SK-N-SH treated with all-trans-retinoic acid at 6 μM for 48 hours (cell line): ENCODE results near the gene GPRASP1.

Experiments used
- ATAC-seq: fragments of 200-7000 bp; cut with Tn5 transposase; 3 replicates; pipeline ENCODE4 v1.9.1; 2020; ENCODE audit warnings: mild to moderate bottlenecking, moderate library complexity
- ARNTL ChIP-seq: fragments of 450-650 bp; formaldehyde crosslinking; IDR thresholded peaks from 2 replicates; pipeline ENCODE4 v1.5.0; 2020; ENCODE audit warnings: low read depth, mild to moderate bottlenecking, moderate library complexity, borderline replicate concordance
- BACH2 ChIP-seq: fragments of 250-450 bp; sonication (Bioruptor Pico); IDR thresholded peaks from 2 replicates; pipeline ENCODE4 v1.9.0; 2021; ENCODE audit warnings: mild to moderate bottlenecking, borderline replicate concordance
- CREB5 ChIP-seq: fragments of 250-450 bp; sonication (Bioruptor Pico); IDR thresholded peaks from 2 replicates; pipeline ENCODE4 v1.5.1; 2020; ENCODE audit warnings: low read depth, mild to moderate bottlenecking, moderate library complexity
- CSDC2 ChIP-seq: fragments of 250-450 bp; sonication (Bioruptor Pico); IDR thresholded peaks from 2 replicates; pipeline ENCODE4 v1.5.0; 2020; ENCODE audit warnings: mild to moderate bottlenecking, moderate library complexity
- ESRRG ChIP-seq: fragments of 250-450 bp; sonication (Bioruptor Pico); IDR thresholded peaks from 2 replicates; pipeline ENCODE4 v1.6.1; 2021; ENCODE audit warnings: mild to moderate bottlenecking
- GLIS3 ChIP-seq: fragments of 250-450 bp; sonication (Bioruptor Pico); IDR thresholded peaks from 2 replicates; pipeline ENCODE4 v1.5.0; 2020; ENCODE audit warnings: mild to moderate bottlenecking, moderate library complexity
- ISL1 ChIP-seq: fragments of 250-450 bp; sonication (Bioruptor Pico); IDR thresholded peaks from 2 replicates; pipeline ENCODE4 v2.1.2; 2022; ENCODE audit warnings: mild to moderate bottlenecking, moderate library complexity
- OSR1 ChIP-seq: fragments of 250-450 bp; sonication (Bioruptor Pico); IDR thresholded peaks from 2 replicates; pipeline ENCODE4 v1.8.0; 2022; ENCODE audit warnings: moderate library complexity, mild to moderate bottlenecking, inconsistent platforms
- PATZ1 ChIP-seq: fragments of 250-450 bp; sonication (Bioruptor Pico); IDR thresholded peaks from 2 replicates; pipeline ENCODE4 v1.8.0; 2020; ENCODE audit warnings: mild to moderate bottlenecking, moderate library complexity, borderline replicate concordance
- POU6F1 ChIP-seq: fragments of 250-450 bp; sonication (Bioruptor Pico); IDR thresholded peaks from 2 replicates; pipeline ENCODE4 v1.8.0; 2021; ENCODE audit warnings: low read depth, mild to moderate bottlenecking, moderate library complexity, borderline replicate concordance
- RARB ChIP-seq: fragments of 250-450 bp; sonication (Bioruptor Pico); IDR thresholded peaks from 2 replicates; pipeline ENCODE4 v1.8.0; 2021; ENCODE audit warnings: mild to moderate bottlenecking, moderate library complexity
- TOX ChIP-seq: fragments of 250-450 bp; sonication (Bioruptor Pico); IDR thresholded peaks from 2 replicates; pipeline ENCODE4 v1.8.0; 2021; ENCODE audit warnings: mild to moderate bottlenecking, moderate library complexity, borderline replicate concordance
- TSHZ2 ChIP-seq: fragments of 250-450 bp; sonication (Bioruptor Pico); IDR thresholded peaks from 2 replicates; pipeline ENCODE4 v1.5.0; 2020; ENCODE audit warnings: mild to moderate bottlenecking, moderate library complexity
- ZC3H10 ChIP-seq: fragments of 250-450 bp; sonication (Bioruptor Pico); IDR thresholded peaks from 2 replicates; pipeline ENCODE4 v1.5.1; 2021; ENCODE audit warnings: mild to moderate bottlenecking, moderate library complexity
- ZFP3 ChIP-seq: fragments of 250-450 bp; sonication (Bioruptor Pico); IDR thresholded peaks from 2 replicates; pipeline ENCODE4 v1.5.0; 2020; ENCODE audit warnings: mild to moderate bottlenecking, moderate library complexity
- ZFP30 ChIP-seq: fragments of 450-650 bp; formaldehyde crosslinking; IDR thresholded peaks from 2 replicates; pipeline ENCODE4 v1.5.0; 2022; ENCODE audit warnings: mild to moderate bottlenecking, moderate library complexity
- ZNF565 ChIP-seq: fragments of 450-650 bp; formaldehyde crosslinking; conservative IDR thresholded peaks from 2 replicates; pipeline ENCODE4 v1.5.0; 2020; ENCODE audit warnings: low read depth, mild to moderate bottlenecking, moderate library complexity
- ZNF8 ChIP-seq: fragments of 450-650 bp; formaldehyde crosslinking; IDR thresholded peaks from 2 replicates; pipeline ENCODE4 v1.5.0; 2020; ENCODE audit warnings: mild to moderate bottlenecking, moderate library complexity

GPRASP1 gene

GRCh38 chrX:102654696-102655095, 3.4 kb downstream of the GPRASP1 start:
- no peak for ATAC-seq
- TF ChIP-seq BACH2 (no peak), ZC3H10 (CRISPR knock-in tag) (no peak), ARNTL (CRISPR knock-in tag) (no peak), ZFP30 (CRISPR knock-in tag) (no peak), GLIS3 (CRISPR knock-in tag) (no peak), CSDC2 (no peak), ISL1 (CRISPR knock-in tag) (no peak), ESRRG (CRISPR knock-in tag) (no peak), ZFP3 (no peak), PATZ1 (CRISPR knock-in tag) (no peak), TSHZ2 (CRISPR knock-in tag) (no peak), RARB (CRISPR knock-in tag) (no peak), OSR1 (CRISPR knock-in tag) (no peak), ZNF8 (CRISPR knock-in tag) (no peak), ZNF565 (CRISPR knock-in tag) (no peak), POU6F1 (CRISPR knock-in tag) (no peak)

- TF ChIP-seq ARNTL (CRISPR knock-in tag), result no peak
- no peak for TF ChIP-seq BACH2
- no peak for TF ChIP-seq ZC3H10 (CRISPR knock-in tag)
- TF ChIP-seq RARB (CRISPR knock-in tag), result no peak
- no peak for TF ChIP-seq TSHZ2 (CRISPR knock-in tag)
- no peak for TF ChIP-seq PATZ1 (CRISPR knock-in tag)
- no peak for TF ChIP-seq ISL1 (CRISPR knock-in tag)
- no peak for TF ChIP-seq ZNF8 (CRISPR knock-in tag)
- no peak for TF ChIP-seq ESRRG (CRISPR knock-in tag)
- no peak for TF ChIP-seq TOX
- TF ChIP-seq OSR1 (CRISPR knock-in tag), result no peak
- TF ChIP-seq POU6F1 (CRISPR knock-in tag), result no peak
- no peak for TF ChIP-seq ZFP3
- TF ChIP-seq CREB5 (CRISPR knock-in tag), result no peak
- TF ChIP-seq GLIS3 (CRISPR knock-in tag), result no peak
- TF ChIP-seq ZFP30 (CRISPR knock-in tag), result no peak
- no peak for ATAC-seq
These were observed 7.3 kb downstream of the GPRASP1 start for GRCh38 chrX:102658556-102658955.
